Fibroblast of peridontal ligament (primary cell): ENCODE data around the gene COA4.

Experiments used
- DNase-seq: peaks from one replicate; pipeline ENCODE4 v3.0.0-alpha.2; 2010; ENCODE audit errors: extremely low read depth

Gene COA4

DNA sequence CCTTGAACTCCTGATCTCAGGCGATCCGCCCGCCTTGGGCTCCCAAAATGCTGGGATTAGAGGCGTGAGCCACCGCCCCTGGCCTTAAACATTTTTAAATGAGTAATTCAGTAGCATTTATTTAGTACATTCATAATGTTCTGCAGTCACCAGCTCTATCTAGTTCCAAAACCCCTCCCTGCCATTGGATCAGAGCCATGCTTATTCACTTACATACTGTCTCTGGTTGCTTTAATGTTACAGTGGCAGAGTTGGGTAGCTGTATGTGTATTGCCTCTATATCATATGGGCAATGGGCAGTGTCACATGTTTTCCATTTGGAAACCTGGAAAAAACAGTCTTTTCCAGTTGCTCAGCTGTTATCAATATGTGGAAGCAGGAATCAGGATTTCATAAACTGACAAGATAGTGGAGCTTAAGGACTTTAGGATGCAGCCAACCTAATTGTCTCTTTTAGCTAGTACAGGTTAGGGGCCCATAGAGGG is 10.5 kb downstream of the COA4 start:
- DNase-seq: peak; percentile 74

DNA sequence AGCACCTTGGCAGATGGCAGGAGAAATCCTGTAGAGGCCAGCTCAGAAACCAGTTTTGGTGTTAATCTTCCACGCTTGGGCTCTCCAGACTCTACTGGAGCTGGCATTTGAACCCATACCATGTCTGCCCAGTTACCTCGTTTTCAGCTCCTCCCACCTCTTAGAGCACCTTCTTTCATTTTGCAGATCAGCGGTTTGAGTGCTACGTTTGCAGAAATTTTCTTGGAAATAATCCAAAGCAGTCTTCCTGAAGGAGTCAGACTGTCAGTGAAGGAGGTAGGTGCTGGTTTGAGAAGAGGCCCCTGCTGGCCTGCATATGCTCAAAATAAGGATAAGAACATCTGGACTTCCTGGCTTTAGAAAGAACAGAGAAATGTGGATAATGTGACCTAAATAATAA is 13.7 kb downstream of the COA4 start:
- no peak for DNase-seq

DNA sequence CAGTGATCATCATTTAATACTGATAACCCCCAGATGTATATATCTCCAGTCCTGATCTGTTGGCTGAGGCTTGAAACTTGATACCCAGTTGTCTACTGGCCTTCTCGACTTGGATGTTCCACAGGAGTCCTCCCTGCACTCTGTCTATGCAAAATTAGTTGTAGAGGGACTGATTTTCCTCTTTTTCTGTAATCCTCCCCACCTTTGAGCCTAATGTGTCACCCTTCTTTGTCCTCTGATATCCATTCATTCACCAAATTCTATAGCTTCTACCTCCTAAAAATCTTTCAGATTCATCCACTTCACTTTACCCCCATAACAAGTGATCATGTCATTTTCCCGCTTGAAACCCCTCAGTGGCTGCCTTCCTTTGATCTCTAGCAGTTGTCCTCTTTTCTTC is 16.4 kb downstream of the COA4 start:
- no peak for DNase-seq

DNA sequence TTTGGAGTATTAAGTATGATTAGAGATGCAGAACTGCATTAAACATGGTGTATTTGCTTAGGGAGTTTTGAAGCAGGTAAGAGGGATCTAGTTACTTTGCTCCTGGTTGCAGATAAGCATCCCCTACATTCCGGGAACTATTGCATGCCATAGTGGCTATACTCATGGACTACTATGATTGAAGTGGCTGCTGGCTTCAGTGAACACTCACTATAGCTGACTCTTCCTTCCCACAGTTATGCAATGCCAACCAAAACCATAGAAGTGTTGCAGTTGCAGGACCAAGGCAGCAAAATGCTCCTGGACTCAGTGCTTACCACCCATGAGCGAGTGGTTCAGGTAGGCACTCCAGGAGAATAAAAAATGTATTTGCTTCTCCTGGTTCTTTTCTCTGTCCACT is 17.0 kb downstream of the COA4 start:
- DNase-seq: no peak

DNA sequence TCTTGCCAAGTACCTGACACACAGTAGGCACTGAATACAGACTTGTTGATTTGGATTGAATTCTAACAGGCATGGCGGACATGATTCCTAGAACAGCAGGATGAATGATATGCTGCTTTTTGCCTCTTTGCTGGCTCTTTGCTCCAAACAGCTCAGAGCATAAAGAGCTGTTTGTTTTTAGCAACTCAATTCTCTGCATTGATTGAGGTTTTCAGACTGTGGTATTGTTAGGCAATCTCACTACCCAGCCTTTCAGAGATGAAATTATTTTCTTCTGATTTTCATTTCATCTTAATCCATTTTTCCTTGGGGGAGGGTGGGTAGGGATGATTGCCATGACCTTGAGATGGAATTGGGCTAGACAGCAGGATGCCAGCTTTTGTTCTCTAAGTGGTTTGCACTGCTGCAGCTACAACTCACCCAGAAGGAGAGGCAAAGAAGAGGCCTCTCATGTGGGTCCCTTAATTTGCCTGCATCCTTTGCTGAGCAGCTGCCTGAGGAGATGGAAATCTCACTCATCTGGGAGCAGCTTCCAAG is 20.5 kb downstream of the COA4 start:
- no peak for DNase-seq

DNA sequence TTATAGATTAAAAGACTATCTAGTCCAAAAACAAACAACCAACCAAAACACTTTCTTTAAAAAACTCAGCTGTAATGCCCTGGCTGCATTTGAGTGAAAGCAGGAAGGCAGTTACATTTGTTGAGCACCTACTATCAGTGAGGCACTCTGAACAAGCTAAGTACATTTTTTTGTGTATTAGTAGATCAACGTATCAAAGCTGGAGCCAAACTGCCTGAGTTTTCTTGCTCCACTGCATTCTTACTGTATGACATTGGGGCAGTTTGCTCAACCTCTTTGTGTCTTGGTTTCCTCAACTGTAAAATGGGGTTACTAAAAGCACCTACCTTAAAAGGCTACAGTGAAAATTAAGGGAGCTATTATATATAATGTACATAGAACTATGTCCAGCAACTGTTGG is 22.0 kb downstream of the COA4 start:
- no peak for DNase-seq

DNA sequence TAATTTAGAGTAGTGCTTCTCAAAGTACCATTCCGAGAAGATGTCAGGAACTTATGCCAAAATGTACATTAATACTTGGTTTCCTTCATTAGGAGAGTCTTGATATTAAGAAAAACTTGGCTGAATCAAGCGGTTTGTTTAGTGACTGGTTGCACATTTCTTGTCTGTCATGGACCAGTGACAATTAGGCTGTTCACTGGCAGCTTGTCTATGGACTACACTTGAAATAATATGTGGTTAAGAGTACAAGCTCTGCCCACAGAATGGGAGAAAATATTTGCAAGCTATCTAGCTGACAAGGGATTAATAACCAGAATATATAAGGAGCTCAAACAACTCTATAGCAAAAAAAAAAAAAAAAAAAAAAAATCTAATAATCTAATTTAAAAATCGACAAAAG is 24.6 kb downstream of the COA4 start:
- DNase-seq: no peak

DNA sequence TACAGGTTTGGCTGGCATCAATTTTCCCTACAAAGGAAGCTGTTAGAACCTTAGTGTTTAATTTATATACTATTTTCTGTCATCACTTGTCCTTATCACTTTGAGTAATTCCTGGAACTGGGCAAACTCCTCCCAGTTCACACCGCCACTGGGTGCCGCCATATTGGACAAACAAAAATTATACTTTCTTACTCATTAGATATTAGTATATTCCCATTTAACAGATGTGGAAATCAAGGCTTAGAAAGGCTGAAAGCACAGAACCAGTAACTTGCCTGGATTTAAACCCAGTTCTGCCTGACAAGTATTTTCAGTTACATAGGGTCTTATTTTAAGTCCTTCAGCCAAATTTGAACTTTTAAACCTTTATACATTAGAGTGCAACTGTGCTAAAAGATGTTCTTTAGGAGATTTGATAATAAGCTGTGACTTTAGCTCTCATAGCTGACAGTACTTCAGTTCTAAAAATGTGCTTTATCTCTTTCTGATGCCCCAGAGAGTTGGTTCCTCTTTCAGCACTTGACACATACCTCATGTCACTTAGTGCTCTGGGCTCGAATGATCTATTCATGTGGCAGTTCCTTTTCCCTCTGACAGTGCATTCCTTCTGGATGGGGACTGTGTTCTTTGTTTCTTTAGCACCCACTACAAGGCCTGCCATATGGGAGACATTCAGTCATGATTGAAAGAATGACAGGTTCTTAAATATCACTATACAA is 25.4 kb downstream of the COA4 start:
- no peak for DNase-seq

DNA sequence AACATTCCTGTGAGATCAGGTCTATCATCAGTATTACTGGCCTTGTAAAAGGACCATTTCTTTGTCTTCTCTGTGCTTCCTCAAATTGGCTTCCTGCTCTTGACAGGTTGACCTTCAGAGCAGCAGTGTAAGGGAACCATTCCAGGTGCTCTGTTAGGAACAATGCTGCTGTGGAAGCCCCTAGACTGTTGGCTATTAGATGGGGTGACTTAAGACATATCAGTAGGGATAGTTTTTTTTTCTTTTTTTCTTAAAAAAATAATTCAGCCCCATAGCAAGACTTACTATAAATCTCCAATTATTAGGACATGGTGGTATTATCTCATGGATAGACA is 37.6 kb downstream of the COA4 start:
- no peak for DNase-seq

DNA sequence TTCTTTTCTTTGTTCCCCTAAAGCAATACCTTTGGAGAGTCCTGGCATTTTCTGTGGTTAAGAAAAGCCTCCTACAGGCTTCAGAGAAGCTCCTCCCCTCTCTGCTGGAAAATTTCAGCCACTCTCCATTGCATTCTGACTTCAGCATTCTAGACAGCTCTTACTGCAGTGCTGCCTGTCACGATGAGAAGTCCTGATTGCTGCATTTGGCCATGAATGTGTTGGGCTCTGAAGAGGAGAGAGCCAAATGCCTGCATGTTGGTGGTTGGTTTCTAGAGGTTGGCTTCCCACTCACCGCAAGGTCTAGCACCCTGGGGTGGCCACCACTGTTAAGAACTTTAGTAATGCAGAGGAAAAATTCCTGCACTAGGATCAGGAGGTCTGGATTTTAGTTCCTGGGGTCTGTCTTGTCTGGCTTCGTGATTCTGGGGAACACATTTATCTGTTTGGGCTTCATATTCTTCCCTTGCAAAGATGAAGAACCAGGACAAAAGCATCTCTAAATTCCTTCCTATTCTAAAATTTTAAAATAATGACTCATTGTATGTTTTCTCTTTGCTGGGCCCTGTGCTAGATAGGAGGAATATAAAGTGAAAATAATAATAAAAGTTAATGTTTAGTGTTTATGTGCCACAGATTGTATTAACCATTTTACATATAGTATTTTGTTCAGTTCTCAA is 38.1 kb downstream of the COA4 start:
- DNase-seq: peak; percentile 49

DNA sequence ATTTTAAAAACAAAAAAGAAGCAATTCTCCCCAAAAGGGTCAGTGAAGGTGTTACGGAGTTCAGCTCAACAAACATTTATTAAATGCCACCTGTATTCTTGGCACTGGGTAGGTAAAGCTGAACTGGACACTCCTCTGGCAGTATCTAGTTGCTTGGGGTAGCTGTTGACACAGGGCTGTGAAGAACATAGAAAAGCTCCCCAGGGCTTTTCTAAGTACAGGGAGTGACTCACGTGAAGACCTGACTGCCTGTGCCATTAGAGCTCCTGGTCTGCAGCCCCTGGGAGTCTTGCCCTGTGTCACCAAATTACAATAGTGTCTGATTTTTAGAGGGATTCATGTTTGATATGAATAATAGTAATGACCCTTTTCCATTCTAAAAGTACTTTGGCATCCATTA is 43.6 kb downstream of the COA4 start:
- DNase-seq: no peak

DNA sequence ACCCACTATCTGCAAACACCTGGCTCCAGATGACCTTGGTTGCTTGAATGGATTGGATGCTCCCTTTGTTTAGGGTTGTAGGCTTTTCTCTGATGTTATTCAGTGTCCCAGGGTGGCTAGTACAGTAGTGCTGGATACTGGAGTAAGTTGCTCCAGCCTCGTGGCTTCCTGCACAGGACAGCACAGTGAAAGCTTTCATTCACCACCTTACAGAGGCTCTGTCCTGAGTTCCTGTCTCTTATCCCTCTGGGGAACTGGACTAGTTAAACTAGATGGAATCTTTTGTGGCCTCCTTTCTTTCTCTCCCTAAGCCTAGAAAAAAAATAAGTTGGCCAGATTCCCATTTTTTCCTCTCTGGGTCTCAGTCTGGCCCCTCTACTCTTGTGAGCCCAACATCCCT is 46.4 kb downstream of the COA4 start:
- no peak for DNase-seq
